GM18909 (cell line): ENCODE data around the gene CHST13.

ENCODE experiments used
- ATAC-seq: cut with Tn5 transposase; IDR thresholded peaks from one replicate; pipeline ENCODE4 v1.9.1; 2021; ENCODE audit warnings: mild to moderate bottlenecking; ENCODE audit not compliant: unreplicated experiment, poor library complexity

CHST13 gene

GRCh38 chr3:126487151-126487771 lies 36.7 kb upstream of the CHST13 start:
- ATAC-seq = no peak

- ATAC-seq = no peak
These were observed 35.8 kb upstream of the CHST13 start for GRCh38 chr3:126488185-126488584.

- ATAC-seq = no peak
These were observed 34.9 kb upstream of the CHST13 start for GRCh38 chr3:126488886-126489569.

- no peak for ATAC-seq
These were observed 33.3 kb upstream of the CHST13 start for GRCh38 chr3:126490619-126491018.

- no peak for ATAC-seq
These were observed 32.5 kb upstream of the CHST13 start for GRCh38 chr3:126491221-126492013.

GRCh38 chr3:126493051-126493450 lies 30.9 kb upstream of the CHST13 start:
- no peak for ATAC-seq

GRCh38 chr3:126493739-126494138 lies 30.2 kb upstream of the CHST13 start:
- no peak for ATAC-seq

- no peak for ATAC-seq
These were observed 29.6 kb upstream of the CHST13 start for GRCh38 chr3:126494204-126494969.

- no peak for ATAC-seq
These were observed 29.1 kb upstream of the CHST13 start for GRCh38 chr3:126494970-126495230.

GRCh38 chr3:126495786-126496185 lies 28.2 kb upstream of the CHST13 start:
- ATAC-seq = no peak

- no peak for ATAC-seq
These were observed 26.8 kb upstream of the CHST13 start for GRCh38 chr3:126496894-126497850.

GRCh38 chr3:126497956-126498355 lies 26.0 kb upstream of the CHST13 start:
- ATAC-seq = no peak

- ATAC-seq = no peak
These were observed 25.5 kb upstream of the CHST13 start for GRCh38 chr3:126498461-126498860.

- ATAC-seq = no peak
These were observed 25.0 kb upstream of the CHST13 start for GRCh38 chr3:126498929-126499328.

GRCh38 chr3:126499401-126499800 lies 24.6 kb upstream of the CHST13 start:
- no peak for ATAC-seq

- no peak for ATAC-seq
These were observed 23.9 kb upstream of the CHST13 start for GRCh38 chr3:126500016-126500415.

- ATAC-seq = no peak
These were observed 22.9 kb upstream of the CHST13 start for GRCh38 chr3:126501054-126501453.

- ATAC-seq = no peak
These were observed 22.2 kb upstream of the CHST13 start for GRCh38 chr3:126501736-126502135.

- ATAC-seq = no peak
These were observed 21.3 kb upstream of the CHST13 start for GRCh38 chr3:126502656-126503055.

GRCh38 chr3:126503701-126504100 lies 20.3 kb upstream of the CHST13 start:
- no peak for ATAC-seq
